ENCODE results near the gene DNM1.

Gene DNM1

GRCh38 chr9:128161215-128161902 lies 41.8 kb upstream of the DNM1 start:
- peak overlapping the region; percentile 85 for H3K4me3 ChIP-seq (ENCODE audit: low read length)
- no peak for DNase-seq (ENCODE audit: low read depth)
- TF ChIP-seq, protein P1, sequence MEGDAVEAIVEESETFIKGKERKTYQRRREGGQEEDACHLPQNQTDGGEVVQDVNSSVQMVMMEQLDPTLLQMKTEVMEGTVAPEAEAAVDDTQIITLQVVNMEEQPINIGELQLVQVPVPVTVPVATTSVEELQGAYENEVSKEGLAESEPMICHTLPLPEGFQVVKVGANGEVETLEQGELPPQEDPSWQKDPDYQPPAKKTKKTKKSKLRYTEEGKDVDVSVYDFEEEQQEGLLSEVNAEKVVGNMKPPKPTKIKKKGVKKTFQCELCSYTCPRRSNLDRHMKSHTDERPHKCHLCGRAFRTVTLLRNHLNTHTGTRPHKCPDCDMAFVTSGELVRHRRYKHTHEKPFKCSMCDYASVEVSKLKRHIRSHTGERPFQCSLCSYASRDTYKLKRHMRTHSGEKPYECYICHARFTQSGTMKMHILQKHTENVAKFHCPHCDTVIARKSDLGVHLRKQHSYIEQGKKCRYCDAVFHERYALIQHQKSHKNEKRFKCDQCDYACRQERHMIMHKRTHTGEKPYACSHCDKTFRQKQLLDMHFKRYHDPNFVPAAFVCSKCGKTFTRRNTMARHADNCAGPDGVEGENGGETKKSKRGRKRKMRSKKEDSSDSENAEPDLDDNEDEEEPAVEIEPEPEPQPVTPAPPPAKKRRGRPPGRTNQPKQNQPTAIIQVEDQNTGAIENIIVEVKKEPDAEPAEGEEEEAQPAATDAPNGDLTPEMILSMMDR (IDR thresholded peaks at IDR 0.05; ENCODE audit: insufficient read depth, low read depth, low read length, missing control alignments), result no peak

- no peak overlapping the region for H3K4me3 ChIP-seq (ENCODE audit: low read length)
- no peak for DNase-seq (ENCODE audit: low read depth)
- TF ChIP-seq, protein P1 (IDR thresholded peaks at IDR 0.05; ENCODE audit: insufficient read depth, low read depth, low read length, missing control alignments), result no peak
Measured at GRCh38 chr9:128162215-128163026, 40.8 kb upstream of the DNM1 start.

DNA sequence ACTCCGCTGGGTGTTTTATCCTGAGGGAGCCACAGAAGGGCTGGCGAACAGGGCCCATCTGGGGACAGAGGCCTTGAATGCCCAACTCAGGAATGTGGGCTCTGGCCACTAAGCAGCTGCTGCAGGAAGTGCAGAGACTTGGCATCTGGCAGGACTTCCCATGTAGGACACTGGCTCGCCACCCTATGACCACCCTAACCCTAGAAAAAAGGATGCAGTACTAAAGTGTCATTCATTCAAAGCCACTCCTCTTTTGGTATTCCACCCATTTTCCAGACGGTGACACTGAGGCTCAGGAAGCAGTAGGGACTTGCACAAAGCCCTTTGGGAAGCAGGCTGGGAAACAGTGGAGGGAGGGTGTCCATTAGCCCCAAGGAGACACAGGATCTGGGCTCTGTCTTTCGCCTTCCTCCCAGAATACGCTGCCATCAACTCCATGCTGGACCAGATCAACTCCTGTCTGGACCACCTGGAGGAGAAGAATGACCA lies 40.1 kb upstream of the DNM1 start:
- TF ChIP-seq, protein P1 (IDR thresholded peaks at IDR 0.05; ENCODE audit: insufficient read depth, low read depth, low read length, missing control alignments), result no peak
- no peak overlapping the region for H3K4me3 ChIP-seq (ENCODE audit: low read length)
- DNase-seq (ENCODE audit: low read depth), result no peak

DNA sequence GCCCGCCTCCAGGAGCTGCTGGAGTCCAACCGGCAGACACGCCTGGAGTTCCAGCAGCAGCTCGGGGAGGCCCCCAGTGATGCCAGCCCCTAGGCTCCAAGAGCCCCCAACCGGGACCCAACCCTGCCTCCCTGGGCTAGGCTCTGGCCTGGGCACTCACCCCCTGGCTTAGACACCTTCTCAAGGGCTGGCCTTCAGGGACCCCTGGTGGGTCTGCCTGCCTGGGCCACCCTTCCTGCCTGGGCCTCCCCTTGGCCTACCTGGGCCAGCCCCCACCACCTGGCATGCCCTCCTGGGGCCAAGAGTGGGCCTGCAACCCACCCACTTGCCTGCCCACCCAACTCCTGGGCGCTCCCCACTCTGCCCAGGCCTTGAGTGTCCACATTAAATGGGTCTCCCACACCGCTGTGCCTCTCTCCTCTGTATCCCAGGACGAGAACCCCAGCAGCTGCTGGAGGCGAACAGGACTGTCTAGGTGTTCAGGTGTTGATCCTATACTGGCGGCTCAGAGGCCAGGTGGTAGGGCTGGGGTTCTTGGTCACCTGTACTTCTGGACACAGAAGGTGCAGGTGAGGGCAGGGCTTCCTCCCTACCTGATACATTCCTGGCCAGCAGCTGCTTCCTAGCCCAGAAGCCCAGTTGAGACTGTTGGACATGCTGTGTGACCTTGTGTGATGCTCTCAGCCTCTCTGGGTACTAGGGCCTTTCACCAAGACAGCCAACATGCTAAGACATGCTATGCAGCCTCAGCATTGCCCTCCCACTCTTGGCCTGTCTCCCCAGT lies 39.5 kb upstream of the DNM1 start:
- TF ChIP-seq, protein P1 (IDR thresholded peaks at IDR 0.05; ENCODE audit: insufficient read depth, low read depth, low read length, missing control alignments), result no peak
- no peak for DNase-seq (ENCODE audit: low read depth)
- H3K4me3 ChIP-seq (ENCODE audit: low read length), result no peak overlapping the region

DNA sequence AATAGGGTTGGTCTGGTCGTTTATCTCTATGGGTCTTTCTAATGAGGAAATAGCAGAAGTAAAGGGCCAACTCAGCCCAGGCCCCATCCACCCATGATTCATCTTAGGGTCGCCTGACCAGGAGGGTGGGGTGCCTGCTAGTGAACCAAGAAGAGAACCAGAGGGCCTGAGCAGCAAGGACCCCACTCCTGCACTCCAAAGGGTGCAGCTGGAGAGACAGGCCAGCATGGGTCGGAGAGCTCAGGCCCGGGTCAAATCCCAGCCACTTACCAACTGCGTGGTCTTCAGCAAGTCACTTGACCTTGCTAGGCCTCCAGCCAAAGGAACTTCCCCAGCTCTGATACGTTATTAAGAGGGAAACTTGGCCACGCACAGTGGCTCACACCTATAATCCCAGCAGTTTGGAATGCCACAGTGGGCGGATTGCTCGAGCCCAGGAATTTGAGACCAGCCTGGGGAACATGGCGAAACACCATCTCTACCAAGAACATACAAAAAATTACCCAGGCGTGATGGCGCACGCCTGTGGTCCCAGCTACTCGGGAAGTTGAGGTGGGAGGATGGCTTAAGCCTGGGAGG lies 38.8 kb upstream of the DNM1 start:
- TF ChIP-seq, protein P1 (IDR thresholded peaks at IDR 0.05; ENCODE audit: insufficient read depth, low read depth, low read length, missing control alignments), result no peak
- peak; percentile 37 for DNase-seq (ENCODE audit: low read depth)
- H3K4me3 ChIP-seq (ENCODE audit: low read length), result no peak overlapping the region

DNA sequence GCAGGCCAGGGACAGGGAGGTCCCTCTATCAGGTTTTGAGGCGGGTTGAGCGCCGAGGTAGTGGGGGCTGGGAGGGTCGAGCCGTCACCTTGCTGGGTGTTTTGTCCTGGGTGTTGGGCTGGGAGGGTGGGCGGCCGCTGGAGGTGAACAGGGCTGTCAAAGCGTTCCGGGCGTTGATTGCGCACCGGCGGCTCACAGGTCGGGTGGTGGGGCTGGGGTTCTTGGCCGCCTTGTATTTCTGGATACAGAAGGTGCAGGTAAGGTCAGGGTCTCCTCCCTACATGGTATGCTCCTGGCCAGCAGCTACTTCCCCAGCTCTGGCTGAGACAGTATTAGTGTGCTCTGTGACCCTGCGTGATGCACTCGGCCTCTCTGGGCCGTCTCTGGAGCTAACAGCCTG lies 37.0 kb upstream of the DNM1 start:
- TF ChIP-seq, protein P1 (IDR thresholded peaks at IDR 0.05; ENCODE audit: insufficient read depth, low read depth, low read length, missing control alignments), result no peak
- DNase-seq (ENCODE audit: low read depth), result no peak
- H3K4me3 ChIP-seq (ENCODE audit: low read length), result no peak overlapping the region
